B cell (primary cell): Measurements from ENCODE around the gene KDM5B.

Experiments
- EZH2 ChIP-seq: IDR thresholded peaks from 2 replicates; pipeline ENCODE4 v1.6.1; 2012; ENCODE audit warnings: borderline replicate concordance, low read depth, mild to moderate bottlenecking, moderate library complexity, low read length; ENCODE audit not compliant: insufficient read depth, poor library complexity, severe bottlenecking
- TF ChIP-seq, protein P1 (sequence below): fragments of 200-600 bp; IDR thresholded peaks from one replicate; pipeline ENCODE4 v1.8.0; 2022; ENCODE audit warnings: antibody characterized with exemption, mild to moderate bottlenecking

DNA sequence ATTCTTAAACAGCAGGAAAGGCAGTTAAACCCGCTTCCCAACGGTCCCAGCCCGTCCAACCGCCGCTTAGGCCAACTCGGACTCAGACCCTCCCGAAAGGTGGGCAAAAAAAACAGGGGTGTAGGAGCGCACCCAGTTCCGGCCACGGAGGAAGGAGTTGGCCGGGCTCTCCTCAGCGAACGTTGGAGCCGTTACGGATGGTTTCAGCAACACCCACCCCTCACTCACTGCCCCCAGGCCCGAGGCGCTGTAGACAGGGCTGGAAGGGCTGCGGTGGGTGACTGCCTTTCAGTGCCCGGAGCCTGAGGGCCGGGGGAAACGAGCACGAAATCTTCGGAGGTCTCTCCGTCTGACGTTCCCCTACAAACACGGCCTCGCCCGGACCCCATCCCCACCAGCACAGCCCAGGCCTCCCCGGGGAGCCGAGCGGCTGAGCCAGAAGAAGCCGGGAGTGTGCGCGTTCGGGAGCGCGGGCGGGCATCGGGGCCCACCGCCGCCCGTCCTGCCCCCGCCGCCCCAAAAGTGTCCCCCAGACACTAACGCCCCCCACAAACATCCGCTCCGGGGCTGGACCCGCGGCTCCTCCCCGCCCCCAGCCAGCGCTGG is 1.3 kb downstream of the KDM5B start:
- TF ChIP-seq, protein P1, sequence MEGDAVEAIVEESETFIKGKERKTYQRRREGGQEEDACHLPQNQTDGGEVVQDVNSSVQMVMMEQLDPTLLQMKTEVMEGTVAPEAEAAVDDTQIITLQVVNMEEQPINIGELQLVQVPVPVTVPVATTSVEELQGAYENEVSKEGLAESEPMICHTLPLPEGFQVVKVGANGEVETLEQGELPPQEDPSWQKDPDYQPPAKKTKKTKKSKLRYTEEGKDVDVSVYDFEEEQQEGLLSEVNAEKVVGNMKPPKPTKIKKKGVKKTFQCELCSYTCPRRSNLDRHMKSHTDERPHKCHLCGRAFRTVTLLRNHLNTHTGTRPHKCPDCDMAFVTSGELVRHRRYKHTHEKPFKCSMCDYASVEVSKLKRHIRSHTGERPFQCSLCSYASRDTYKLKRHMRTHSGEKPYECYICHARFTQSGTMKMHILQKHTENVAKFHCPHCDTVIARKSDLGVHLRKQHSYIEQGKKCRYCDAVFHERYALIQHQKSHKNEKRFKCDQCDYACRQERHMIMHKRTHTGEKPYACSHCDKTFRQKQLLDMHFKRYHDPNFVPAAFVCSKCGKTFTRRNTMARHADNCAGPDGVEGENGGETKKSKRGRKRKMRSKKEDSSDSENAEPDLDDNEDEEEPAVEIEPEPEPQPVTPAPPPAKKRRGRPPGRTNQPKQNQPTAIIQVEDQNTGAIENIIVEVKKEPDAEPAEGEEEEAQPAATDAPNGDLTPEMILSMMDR: no peak
- TF ChIP-seq EZH2: no peak
